ENCODE measurements around the gene SLC16A4.
A peak's percentile ranks its signal among the peaks of the same experiment; 100 is the strongest.
"Not testable (repeated sequence)": the region's sequence is repeated elsewhere in the genome, so short reads cannot be mapped to it uniquely, and the experiment has no call there.

Gene SLC16A4

GRCh38 chr1:110390692-110391245, at the start of gene SLC16A4:
Gene SLC16A4 (minus strand): TSS chr1:110391026. CDS start chr1:110389323, 1,703 bp downstream.
- DNase-seq: no peak

- not testable (repeated sequence) for DNase-seq
These were observed 49.0 kb upstream of the SLC16A4 start for GRCh38 chr1:110439873-110440272.

- DNase-seq: no peak
These were observed 48.1 kb upstream of the SLC16A4 start for GRCh38 chr1:110438893-110439292.

- DNase-seq: not testable (repeated sequence)
These were observed 46.9 kb upstream of the SLC16A4 start for GRCh38 chr1:110437645-110438299.

GRCh38 chr1:110436635-110437034, 45.8 kb upstream of the SLC16A4 start:
- DNase-seq: no peak

- no peak for DNase-seq
These were observed 44.1 kb upstream of the SLC16A4 start for GRCh38 chr1:110434946-110435345.

GRCh38 chr1:110433803-110434202, 43.0 kb upstream of the SLC16A4 start:
- DNase-seq: no peak

- no peak for DNase-seq
These were observed 42.4 kb upstream of the SLC16A4 start for GRCh38 chr1:110433213-110433612.

GRCh38 chr1:110430901-110431300, 40.1 kb upstream of the SLC16A4 start:
- DNase-seq: no peak

- DNase-seq: no peak
These were observed 39.5 kb upstream of the SLC16A4 start for GRCh38 chr1:110430366-110430765.

- no peak for DNase-seq
These were observed 38.1 kb upstream of the SLC16A4 start for GRCh38 chr1:110428946-110429345.

GRCh38 chr1:110426854-110427253, 36.0 kb upstream of the SLC16A4 start:
- no peak for DNase-seq

GRCh38 chr1:110425612-110426152, 34.9 kb upstream of the SLC16A4 start:
- DNase-seq: no peak

- DNase-seq: no peak
These were observed 34.1 kb upstream of the SLC16A4 start for GRCh38 chr1:110424699-110425611.

GRCh38 chr1:110420874-110421793, 30.3 kb upstream of the SLC16A4 start:
- DNase-seq: no peak

- DNase-seq: no peak
These were observed 29.3 kb upstream of the SLC16A4 start for GRCh38 chr1:110420023-110420662.

GRCh38 chr1:110418729-110419128, 27.9 kb upstream of the SLC16A4 start:
- DNase-seq: no peak

GRCh38 chr1:110413045-110413444, 22.2 kb upstream of the SLC16A4 start:
- DNase-seq: not testable (repeated sequence)

- DNase-seq: peak; percentile 69
These were observed 21.8 kb upstream of the SLC16A4 start for GRCh38 chr1:110412576-110412975.

GRCh38 chr1:110411173-110411735, 20.4 kb upstream of the SLC16A4 start:
- no peak for DNase-seq

- no peak for DNase-seq
These were observed 18.5 kb upstream of the SLC16A4 start for GRCh38 chr1:110409316-110409715.

Data from stimulated activated CD4-positive, alpha-beta T cell treated with anti-CD3 and anti-CD28 coated beads, Interleukin-2, amount 100 ng/mL, for 24 hours (primary cell).